Stimulated activated CD4-positive, alpha-beta T cell treated with anti-CD3 and anti-CD28 coated beads, Interleukin-1b, Interleukin-23, amount 100 ng/mL, for 24 hours (primary cell): ENCODE measurements around the gene ATP2A2.
"Not testable (repeated sequence)": the region's sequence is repeated elsewhere in the genome, so short reads cannot be mapped to it uniquely, and the experiment has no call there.

Experiments used
- DNase-seq, 4 experiments: peaks; one replicate each; pipeline ENCODE4 v3.0.0-alpha.2; 2020; ENCODE audit warnings: low read depth in 4 of 4, low spot score in 1 of 4

The ATP2A2 gene

GRCh38 chr12:110365489-110366320 is 84.7 kb downstream of the ATP2A2 start:
- DNase-seq = no peak

GRCh38 chr12:110366321-110367142 is 85.5 kb downstream of the ATP2A2 start:
- no peak for DNase-seq

GRCh38 chr12:110367181-110367864 is 86.3 kb downstream of the ATP2A2 start:
- no peak for DNase-seq

- no peak for DNase-seq
Measured at GRCh38 chr12:110369992-110370391, 88.9 kb downstream of the ATP2A2 start.

- no peak for DNase-seq
Measured at GRCh38 chr12:110370732-110371231, 89.7 kb downstream of the ATP2A2 start.

- DNase-seq = no peak
Measured at GRCh38 chr12:110371408-110372055, 90.5 kb downstream of the ATP2A2 start.

GRCh38 chr12:110372056-110372425 is 91.0 kb downstream of the ATP2A2 start:
- DNase-seq = no peak

GRCh38 chr12:110373025-110373424 is 92.0 kb downstream of the ATP2A2 start:
- DNase-seq = no peak

GRCh38 chr12:110373425-110373824 is 92.4 kb downstream of the ATP2A2 start:
- no peak for DNase-seq

- DNase-seq = no peak
Measured at GRCh38 chr12:110373962-110374611, 93.0 kb downstream of the ATP2A2 start.

GRCh38 chr12:110378131-110378790 is 97.2 kb downstream of the ATP2A2 start:
- DNase-seq = not testable (repeated sequence)

GRCh38 chr12:110379197-110379596 is 98.2 kb downstream of the ATP2A2 start:
- no peak for DNase-seq

GRCh38 chr12:110379631-110380030 is 98.6 kb downstream of the ATP2A2 start:
- DNase-seq = no peak

GRCh38 chr12:110382683-110383082 is 101.6 kb downstream of the ATP2A2 start:
- no peak for DNase-seq
